Spleen (tissue), 7 donors: ENCODE data around the gene CCDC61.

ENCODE experiments used
- POLR2A ChIP-seq, 3 donors: fragments of 450-650 bp; IDR thresholded peaks; one replicate each; pipeline ENCODE4 v1.5.1; 2017; ENCODE audit warnings: antibody characterized with exemption in 3 of 3, mild to moderate bottlenecking in 1 of 3
- TF ChIP-seq, protein P1 (sequence below), 11 experiments: fragments of 200-600 bp in 7 of 11; fragments of 450-650 bp in 4 of 11; sonication (generic) in 4 of 11; IDR thresholded peaks in 8 of 11; conservative IDR thresholded peaks in 3 of 11; 1 replicate in 7 of 11; 2 replicates in 4 of 11; pipeline versions ENCODE4 v1.4.0 to v1.8.0; 2016 to 2021; ENCODE audit warnings: antibody characterized with exemption in 11 of 11, inconsistent platforms in 4 of 11, mild to moderate bottlenecking in 1 of 11
- donor health status: DM: no; HTN: no; CAD: no; lungs with moderate emphysema.
- donor health status: DM: no; HTN: no; CAD: no.
- donor health status: DM: no; HTN: no; CAD: no.

DNA sequence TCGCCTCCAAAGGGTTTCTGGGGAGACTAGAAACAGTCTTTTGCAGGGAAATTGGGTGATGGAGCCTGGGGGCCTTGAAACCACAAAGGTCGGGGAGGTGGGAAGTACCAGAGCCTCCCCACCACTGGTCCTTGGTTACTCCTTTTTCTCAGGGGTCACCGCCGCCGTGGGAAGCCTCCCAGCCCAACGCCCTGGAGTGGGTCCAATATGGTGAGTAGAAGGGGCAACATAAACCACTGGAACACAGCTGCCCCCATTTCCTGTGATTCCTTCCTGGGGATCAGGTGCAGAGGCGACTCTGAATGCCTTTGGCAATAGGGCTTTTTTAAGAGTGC lies 21.8 kb downstream of the CCDC61 start:
- TF ChIP-seq, protein P1, sequence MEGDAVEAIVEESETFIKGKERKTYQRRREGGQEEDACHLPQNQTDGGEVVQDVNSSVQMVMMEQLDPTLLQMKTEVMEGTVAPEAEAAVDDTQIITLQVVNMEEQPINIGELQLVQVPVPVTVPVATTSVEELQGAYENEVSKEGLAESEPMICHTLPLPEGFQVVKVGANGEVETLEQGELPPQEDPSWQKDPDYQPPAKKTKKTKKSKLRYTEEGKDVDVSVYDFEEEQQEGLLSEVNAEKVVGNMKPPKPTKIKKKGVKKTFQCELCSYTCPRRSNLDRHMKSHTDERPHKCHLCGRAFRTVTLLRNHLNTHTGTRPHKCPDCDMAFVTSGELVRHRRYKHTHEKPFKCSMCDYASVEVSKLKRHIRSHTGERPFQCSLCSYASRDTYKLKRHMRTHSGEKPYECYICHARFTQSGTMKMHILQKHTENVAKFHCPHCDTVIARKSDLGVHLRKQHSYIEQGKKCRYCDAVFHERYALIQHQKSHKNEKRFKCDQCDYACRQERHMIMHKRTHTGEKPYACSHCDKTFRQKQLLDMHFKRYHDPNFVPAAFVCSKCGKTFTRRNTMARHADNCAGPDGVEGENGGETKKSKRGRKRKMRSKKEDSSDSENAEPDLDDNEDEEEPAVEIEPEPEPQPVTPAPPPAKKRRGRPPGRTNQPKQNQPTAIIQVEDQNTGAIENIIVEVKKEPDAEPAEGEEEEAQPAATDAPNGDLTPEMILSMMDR (IDR thresholded peaks at IDR 0.05 in 8 of 11, conservative IDR thresholded peaks at IDR 0.05 in 3 of 11) = peak in 8 of 11 experiments; percentile 12 to 77 (median 52)
- no peak for TF ChIP-seq POLR2A (IDR thresholded peaks at IDR 0.05)
